Stimulated activated CD4-positive, alpha-beta T cell treated with anti-CD3 and anti-CD28 coated beads, Interleukin-2, amount 100 ng/mL, for 48 hours (primary cell): ENCODE data around the gene BCL2L12.
"Not testable (repeated sequence)": the region's sequence is repeated elsewhere in the genome, so short reads cannot be mapped to it uniquely, and the experiment has no call there.

Source experiments
- DNase-seq, 2 donors: peaks; one replicate each; pipeline ENCODE4 v3.0.0-alpha.2; 2020

Gene BCL2L12

GRCh38 chr19:49713236-49713845 lies 47.6 kb downstream of the BCL2L12 start:
- no peak for DNase-seq

DNA sequence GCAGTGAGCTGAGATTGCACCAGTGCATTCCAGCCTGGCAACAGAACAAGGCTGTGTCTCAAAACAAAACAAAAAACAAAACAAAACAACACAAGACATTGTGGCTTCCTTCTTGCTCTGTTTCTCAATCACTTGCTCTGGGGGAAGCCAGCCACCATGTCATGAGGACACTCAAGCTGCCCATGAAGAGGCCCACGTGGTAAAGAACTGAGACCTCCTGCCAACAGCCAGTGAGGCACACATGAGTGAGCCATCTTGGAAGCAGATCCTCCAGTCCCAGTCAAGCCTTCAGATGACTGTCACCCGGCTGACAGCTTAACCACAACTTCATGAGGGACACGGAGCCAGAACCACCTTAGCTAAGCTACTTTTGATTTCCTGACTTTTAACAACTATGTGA lies 50.4 kb downstream of the BCL2L12 start:
- DNase-seq: no peak

- no peak for DNase-seq
Measured at GRCh38 chr19:49718511-49718910, 52.8 kb downstream of the BCL2L12 start.

GRCh38 chr19:49718991-49719390 lies 53.3 kb downstream of the BCL2L12 start:
- DNase-seq: no peak

DNA sequence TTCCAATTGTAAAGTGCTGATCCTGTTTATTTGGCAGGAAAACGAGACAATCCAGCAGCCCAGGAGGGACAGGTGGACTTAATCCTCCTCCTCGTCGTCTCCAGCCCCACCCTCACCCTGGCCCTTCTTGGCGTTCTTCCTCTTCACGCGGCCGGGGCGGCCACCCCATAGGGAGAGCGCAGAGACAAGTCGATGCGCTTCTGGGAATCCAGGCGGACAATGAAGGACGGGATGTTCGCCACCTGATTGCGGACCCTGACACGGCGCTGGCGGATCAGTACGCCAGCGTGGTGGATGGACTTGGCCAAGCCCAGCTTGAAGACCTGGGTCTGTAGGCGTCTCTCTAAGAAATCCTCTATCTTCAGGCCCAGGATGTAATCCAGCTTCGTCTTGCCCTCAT lies 53.7 kb downstream of the BCL2L12 start:
- not testable (repeated sequence) for DNase-seq
